ENCODE measurements around the gene ESR1. TPM values are rescaled to one million over a fixed set of nuclear protein-coding genes. Genes with fewer than 3 reads are reported as not detected.
A peak's percentile ranks its signal among the peaks of the same experiment; 100 is the strongest.

The ESR1 gene
- total and polyA plus RNA-seq, 2 donors (not counting 3 experiments of a cell fraction or from before 2014, with no cell fraction given) = 0.01 TPM; not detected in 1

GRCh38 chr6:152160346-152160745 lies 352.9 kb downstream of the ESR1 start:
- dilution Hi-C loops (cut with MboI; ENCODE audit: extremely low pct_ligation_motif_present, low sequenced_read_pairs) = no loop called here

More at GRCh38 chr6:152160346-152160745, 352.9 kb downstream of the ESR1 start:
- H4K20me1 ChIP-seq (replicated peaks; ENCODE audit: control insufficient read depth, extremely low read depth, insufficient read depth, low read length) = no peaks in the 10 kb centered on the region
- no peak overlapping the region for H3K4me2 ChIP-seq (ENCODE audit: insufficient read depth, low read length)
- H3K27ac ChIP-seq (ENCODE audit: insufficient read depth, low read depth, low read length) = no peak overlapping the region
- H3K9ac ChIP-seq (replicated peaks; ENCODE audit: extremely low read depth, insufficient read depth, low read length) = no peak overlapping the region
- no peaks in the 10 kb centered on the region for H3K9me1 ChIP-seq (replicated peaks; ENCODE audit: control insufficient read depth, extremely low read depth, insufficient read depth, low read length)
- H3K27me3 ChIP-seq (ENCODE audit: control insufficient read depth in 2 of 2, insufficient read depth in 2 of 2, low read length in 2 of 2) = no peaks in the 10 kb centered on the region
- peaks cover 5% of the 10 kb centered on the region for H3K4me1 ChIP-seq (ENCODE audit: control insufficient read depth, extremely low read depth, insufficient read depth, low read length)
- peaks cover 0 to 2% of the 10 kb centered on the region in 2 experiments for H3K36me3 ChIP-seq (ENCODE audit: control insufficient read depth in 2 of 2, extremely low read depth in 1 of 2, insufficient read depth in 2 of 2, low read length in 2 of 2)
- H3K9me3 ChIP-seq (replicated peaks; ENCODE audit: control insufficient read depth, insufficient read depth, low read length) = no peaks in the 10 kb centered on the region
- CTCF ChIA-PET = interaction anchor here (1.6 kb wide), 1 partner anchor 8 kb away, joined by 5 read pairs; no protein-coding TSS in a partner anchor
- no peak for TF ChIP-seq FOS (IDR thresholded peaks at IDR 0.05; ENCODE audit: borderline replicate concordance, insufficient read depth, low read length)
- no peak for TF ChIP-seq MAX (IDR thresholded peaks at IDR 0.05; ENCODE audit: insufficient read depth, insufficient read length)
- TF ChIP-seq GATA2 (IDR thresholded peaks at IDR 0.05; ENCODE audit: insufficient read depth, insufficient read length, low read depth, low read length) = no peak
- no peak for TF ChIP-seq MYC (IDR thresholded peaks at IDR 0.05; ENCODE audit: low read depth, low read length)
- TF ChIP-seq POLR2AphosphoS5 (IDR thresholded peaks at IDR 0.05; ENCODE audit: insufficient read depth, low read depth, low read length) = no peak
- TF ChIP-seq EZH2 (IDR thresholded peaks at IDR 0.05; ENCODE audit: borderline replicate concordance, low read depth, low read length, severe bottlenecking) = no peak
- no peak for TF ChIP-seq CTCF (IDR thresholded peaks at IDR 0.05; ENCODE audit: extremely low read depth in 1 of 2, insufficient read depth in 1 of 2, low read depth in 1 of 2, low read length in 2 of 2)
- TF ChIP-seq POLR2A (IDR thresholded peaks at IDR 0.05; ENCODE audit: low read depth, low read length) = no peak
- no peak for TF ChIP-seq JUN (IDR thresholded peaks at IDR 0.05; ENCODE audit: borderline replicate concordance, insufficient read depth, insufficient read length, low read depth)
- H3K79me2 ChIP-seq (ENCODE audit: control insufficient read depth, insufficient read depth, low read length) = no peaks in the 10 kb centered on the region
- no TSS peak for BruUV-seq (replicated peaks)
- POLR2A ChIA-PET = no interaction called here
- intact Hi-C loops (cut with micrococcal nuclease) = no loop called here
- no peak overlapping the region for H3K4me3 ChIP-seq (replicated peaks in 1 of 3; ENCODE audit: insufficient read depth in 1 of 3, low read depth in 1 of 3, low read length in 3 of 3)
- peak; percentile 12 for DNase-seq (ENCODE audit: low read depth, low spot score)
- no peak for FAIRE-seq
- no peak overlapping the region for H2AFZ ChIP-seq (ENCODE audit: low read depth, low read length)
